GM18507 (cell line): ENCODE measurements around the gene C11orf91.
A peak's percentile ranks its signal among the peaks of the same experiment; 100 is the strongest.

Source experiments
- DNase-seq: peaks from one replicate; pipeline ENCODE4 v3.0.0; 2011; ENCODE audit warnings: low read depth; ENCODE audit not compliant: insufficient read length; ENCODE audit errors: extremely low spot score
- FAIRE-seq: peaks from 2 replicates; lab custom pipeline; 2011; peaks lifted over from hg19 to GRCh38; lab: Jason Lieb, UNC

Gene C11orf91

GRCh38 chr11:33699515-33700062 lies 1.0 kb downstream of the C11orf91 start:
- no peak for FAIRE-seq

GRCh38 chr11:33698921-33699320 lies 1.7 kb downstream of the C11orf91 start:
- FAIRE-seq (no peak), DNase-seq (no peak)

More at GRCh38 chr11:33699515-33700062, 1.0 kb downstream of the C11orf91 start:
- no peak for DNase-seq

- DNase-seq (no peak), FAIRE-seq (no peak)
These were observed 2.6 kb downstream of the C11orf91 start for GRCh38 chr11:33697997-33698396.

GRCh38 chr11:33696931-33697638 lies 3.5 kb downstream of the C11orf91 start:
- FAIRE-seq (no peak), DNase-seq (no peak)

GRCh38 chr11:33696411-33696810 lies 4.2 kb downstream of the C11orf91 start:
- DNase-seq = no peak
- FAIRE-seq = no peak

GRCh38 chr11:33695051-33695566 lies 5.5 kb downstream of the C11orf91 start:
- no peak for DNase-seq
- FAIRE-seq = no peak

GRCh38 chr11:33694346-33695050 lies 6.1 kb downstream of the C11orf91 start:
- no peak for FAIRE-seq

GRCh38 chr11:33692541-33692940 lies 8.1 kb downstream of the C11orf91 start:
- no peak for FAIRE-seq
- no peak for DNase-seq

More at GRCh38 chr11:33694346-33695050, 6.1 kb downstream of the C11orf91 start:
- no peak for DNase-seq

- no peak for FAIRE-seq
- no peak for DNase-seq
These were observed 8.6 kb downstream of the C11orf91 start for GRCh38 chr11:33692013-33692504.

- FAIRE-seq (no peak), DNase-seq (no peak)
These were observed 9.4 kb downstream of the C11orf91 start for GRCh38 chr11:33691066-33691864.

GRCh38 chr11:33690290-33691065 lies 10.1 kb downstream of the C11orf91 start:
- FAIRE-seq (no peak), DNase-seq (no peak)

- DNase-seq (no peak), FAIRE-seq (no peak)
These were observed 11.1 kb downstream of the C11orf91 start for GRCh38 chr11:33689501-33689900.

GRCh38 chr11:33689085-33689484 lies 11.5 kb downstream of the C11orf91 start:
- FAIRE-seq (no peak), DNase-seq (no peak)

GRCh38 chr11:33687733-33688479 lies 12.7 kb downstream of the C11orf91 start:
- no peak for FAIRE-seq
- peak; percentile 20 for DNase-seq

- DNase-seq = no peak
- FAIRE-seq = no peak
These were observed 15.5 kb downstream of the C11orf91 start for GRCh38 chr11:33685082-33685481.

GRCh38 chr11:33684003-33684706 lies 16.5 kb downstream of the C11orf91 start:
- DNase-seq (no peak), FAIRE-seq (no peak)

GRCh38 chr11:33682446-33682845 lies 18.2 kb downstream of the C11orf91 start:
- no peak for DNase-seq
- no peak for FAIRE-seq

GRCh38 chr11:33682019-33682418 lies 18.6 kb downstream of the C11orf91 start:
- no peak for DNase-seq
- FAIRE-seq = no peak
